Activated CD4-positive, CD25-positive, alpha-beta regulatory T cell treated with anti-CD3 and anti-CD28 coated beads, Interleukin-2, amount 50 U/mL, for 72 hours (primary cell): ENCODE measurements around the gene TMEM131.
"Not testable (repeated sequence)": the region's sequence is repeated elsewhere in the genome, so short reads cannot be mapped to it uniquely, and the experiment has no call there.

Experiments
- DNase-seq: peaks from one replicate; pipeline ENCODE4 v3.0.0; 2021

The TMEM131 gene

GRCh38 chr2:97907369-97908100 lies 88.2 kb downstream of the TMEM131 start:
- no peak for DNase-seq

- DNase-seq, result no peak
Observed at GRCh38 chr2:97906307-97906706, 89.4 kb downstream of the TMEM131 start.

GRCh38 chr2:97905294-97905693 lies 90.5 kb downstream of the TMEM131 start:
- no peak for DNase-seq

- DNase-seq, result no peak
Observed at GRCh38 chr2:97901862-97902261, 93.9 kb downstream of the TMEM131 start.

- no peak for DNase-seq
Observed at GRCh38 chr2:97900806-97901205, 94.9 kb downstream of the TMEM131 start.

- DNase-seq, result not testable (repeated sequence)
Observed at GRCh38 chr2:97893042-97893441, 102.7 kb downstream of the TMEM131 start.

- DNase-seq, result no peak
Observed at GRCh38 chr2:97891611-97892010, 104.1 kb downstream of the TMEM131 start.

- no peak for DNase-seq
Observed at GRCh38 chr2:97889156-97889555, 106.6 kb downstream of the TMEM131 start.

- DNase-seq, result no peak
Observed at GRCh38 chr2:97885841-97886240, 109.9 kb downstream of the TMEM131 start.

- DNase-seq, result no peak
Observed at GRCh38 chr2:97880334-97880733, 115.4 kb downstream of the TMEM131 start.

- no peak for DNase-seq
Observed at GRCh38 chr2:97878865-97879264, 116.9 kb downstream of the TMEM131 start.

GRCh38 chr2:97878317-97878716 lies 117.4 kb downstream of the TMEM131 start:
- not testable (repeated sequence) for DNase-seq

- no peak for DNase-seq
Observed at GRCh38 chr2:97871096-97871780, 124.5 kb downstream of the TMEM131 start.

- DNase-seq, result peak; percentile 36
Observed at GRCh38 chr2:97870396-97870843, 125.3 kb downstream of the TMEM131 start.

- no peak for DNase-seq
Observed at GRCh38 chr2:97869722-97870346, 125.9 kb downstream of the TMEM131 start.

GRCh38 chr2:97868986-97869721 lies 126.6 kb downstream of the TMEM131 start:
- no peak for DNase-seq

- DNase-seq, result no peak
Observed at GRCh38 chr2:97863829-97864228, 131.9 kb downstream of the TMEM131 start.

GRCh38 chr2:97861177-97861576 lies 134.6 kb downstream of the TMEM131 start:
- DNase-seq, result no peak

- no peak for DNase-seq
Observed at GRCh38 chr2:97858442-97858841, 137.3 kb downstream of the TMEM131 start.

- no peak for DNase-seq
Observed at GRCh38 chr2:97857553-97857952, 138.2 kb downstream of the TMEM131 start.

- not testable (repeated sequence) for DNase-seq
Observed at GRCh38 chr2:97853057-97853456, 142.7 kb downstream of the TMEM131 start.

GRCh38 chr2:97851172-97851571 lies 144.6 kb downstream of the TMEM131 start:
- DNase-seq, result no peak

GRCh38 chr2:97849881-97850528 lies 145.7 kb downstream of the TMEM131 start:
- DNase-seq, result no peak
